Adipocyte (in vitro differentiated cells): ENCODE results near the gene DPYSL4.
"Not testable (repeated sequence)": the region's sequence is repeated elsewhere in the genome, so short reads cannot be mapped to it uniquely, and the experiment has no call there.

ENCODE experiments used
- DNase-seq: peaks from one replicate; pipeline ENCODE4 v3.0.0-alpha.2; 2015; ENCODE audit warnings: low read depth
- H3K27me3 ChIP-seq: replicated peaks from 2 replicates; pipeline ENCODE4 v1.7.0; 2013; ENCODE audit warnings: mild to moderate bottlenecking, low read length, moderate library complexity; ENCODE audit not compliant: control insufficient read depth, insufficient read depth
- H3K36me3 ChIP-seq: 2 replicates; pipeline ENCODE4 v1.7.0; 2013; ENCODE audit warnings: low read length, mild to moderate bottlenecking, moderate library complexity; ENCODE audit not compliant: control insufficient read depth, insufficient read depth, severe bottlenecking
- H3K4me1 ChIP-seq: 2 replicates; pipeline ENCODE4 v1.7.0; 2013; ENCODE audit warnings: mild to moderate bottlenecking, low read length, moderate library complexity; ENCODE audit not compliant: control insufficient read depth, insufficient read depth
- H3K4me3 ChIP-seq: 2 replicates; pipeline ENCODE4 v1.7.0; 2013; ENCODE audit warnings: mild to moderate bottlenecking, low read length, moderate library complexity
- H3K9ac ChIP-seq: 2 replicates; pipeline ENCODE4 v1.7.0; 2013; ENCODE audit warnings: mild to moderate bottlenecking, low read length, moderate library complexity
- H3K9me3 ChIP-seq: 2 replicates; pipeline ENCODE4 v1.7.0; 2013; ENCODE audit warnings: mild to moderate bottlenecking, low read length, moderate library complexity; ENCODE audit not compliant: control insufficient read depth

DPYSL4 gene

GRCh38 chr10:132159302-132160230 is 27.2 kb upstream of the DPYSL4 start:
- H3K9me3 ChIP-seq, DNase-seq, H3K36me3 ChIP-seq, H3K4me1 ChIP-seq, H3K27me3 ChIP-seq, H3K4me3 ChIP-seq, H3K9ac ChIP-seq: not testable (repeated sequence)

- H3K9me3 ChIP-seq, H3K9ac ChIP-seq, DNase-seq, H3K4me3 ChIP-seq, H3K4me1 ChIP-seq, H3K36me3 ChIP-seq: not testable (repeated sequence)
- peaks cover 14% of the 10 kb centered on the region for H3K27me3 ChIP-seq
Observed at GRCh38 chr10:132160231-132160630, 26.5 kb upstream of the DPYSL4 start.

GRCh38 chr10:132160834-132161622 is 25.7 kb upstream of the DPYSL4 start:
- H3K36me3 ChIP-seq, H3K9me3 ChIP-seq, H3K9ac ChIP-seq, H3K4me3 ChIP-seq, DNase-seq, H3K4me1 ChIP-seq: not testable (repeated sequence)
- peaks cover 20% of the 10 kb centered on the region for H3K27me3 ChIP-seq

GRCh38 chr10:132162021-132162531 is 24.7 kb upstream of the DPYSL4 start:
- Histone ChIP-seq H3K4me3 (no peak overlapping the region), H3K9me3 (no peaks in the 10 kb centered on the region), H3K27me3 (peaks cover 29% of the 10 kb centered on the region), H3K4me1 (no peaks in the 10 kb centered on the region), H3K36me3 (no peaks in the 10 kb centered on the region), H3K9ac (no peak overlapping the region)
- no peak for DNase-seq

- no peak for DNase-seq
- Histone ChIP-seq H3K9ac (no peak overlapping the region), H3K36me3 (no peaks in the 10 kb centered on the region), H3K4me1 (no peaks in the 10 kb centered on the region), H3K4me3 (no peak overlapping the region), H3K27me3 (peaks cover 31% of the 10 kb centered on the region), H3K9me3 (no peaks in the 10 kb centered on the region)
Observed at GRCh38 chr10:132162590-132163277, 24.0 kb upstream of the DPYSL4 start.

GRCh38 chr10:132163278-132163765 is 23.4 kb upstream of the DPYSL4 start:
- Histone ChIP-seq H3K4me1 (no peaks in the 10 kb centered on the region), H3K9me3 (no peaks in the 10 kb centered on the region), H3K36me3 (no peaks in the 10 kb centered on the region), H3K27me3 (peaks cover 31% of the 10 kb centered on the region), H3K4me3 (no peak overlapping the region), H3K9ac (no peak overlapping the region)
- DNase-seq = no peak

- Histone ChIP-seq H3K4me1 (no peaks in the 10 kb centered on the region), H3K27me3 (peaks cover 31% of the 10 kb centered on the region), H3K36me3 (no peaks in the 10 kb centered on the region), H3K9me3 (no peaks in the 10 kb centered on the region), H3K4me3 (no peak overlapping the region), H3K9ac (no peak overlapping the region)
- DNase-seq = no peak
Observed at GRCh38 chr10:132163826-132164515, 22.8 kb upstream of the DPYSL4 start.

GRCh38 chr10:132164761-132165278 is 21.9 kb upstream of the DPYSL4 start:
- Histone ChIP-seq H3K36me3 (no peaks in the 10 kb centered on the region), H3K9me3 (no peaks in the 10 kb centered on the region), H3K4me3 (no peak overlapping the region), H3K27me3 (peaks cover 31% of the 10 kb centered on the region), H3K9ac (no peak overlapping the region), H3K4me1 (no peaks in the 10 kb centered on the region)
- no peak for DNase-seq

GRCh38 chr10:132165416-132165980 is 21.2 kb upstream of the DPYSL4 start:
- Histone ChIP-seq H3K9me3 (no peaks in the 10 kb centered on the region), H3K27me3 (peaks cover 31% of the 10 kb centered on the region), H3K9ac (no peak overlapping the region), H3K4me1 (no peaks in the 10 kb centered on the region), H3K36me3 (no peaks in the 10 kb centered on the region), H3K4me3 (no peak overlapping the region)
- no peak for DNase-seq

- DNase-seq = no peak
- Histone ChIP-seq H3K36me3 (no peaks in the 10 kb centered on the region), H3K4me3 (no peak overlapping the region), H3K4me1 (no peaks in the 10 kb centered on the region), H3K9ac (no peak overlapping the region), H3K9me3 (no peaks in the 10 kb centered on the region), H3K27me3 (peaks cover 36% of the 10 kb centered on the region)
Observed at GRCh38 chr10:132166216-132166950, 20.4 kb upstream of the DPYSL4 start.
